HEK293T (cell line): ENCODE data around the gene CSH2.
"Not testable (repeated sequence)": the region's sequence is repeated elsewhere in the genome, so short reads cannot be mapped to it uniquely, and the experiment has no call there.

ENCODE experiments used
- CTCF ChIA-PET: fragments of 350-600 bp; formaldehyde crosslinking; extraction: SDS; loops from one replicate; lab custom pipeline; 2021; ENCODE audit warnings: antibody characterized with exemption, inconsistent platforms; lab: Yijun Ruan, JAX
- POLR2A ChIA-PET: fragments of 350-600 bp; formaldehyde crosslinking; extraction: SDS; loops from one replicate; lab custom pipeline; 2020; ENCODE audit warnings: antibody characterized with exemption, inconsistent platforms; lab: Yijun Ruan, JAX
- DNase-seq: peaks from one replicate; pipeline ENCODE4 v3.0.0; 2012; ENCODE audit warnings: mixed read lengths; ENCODE audit errors: extremely low spot score
- ARNT ChIP-seq: fragments of 450-650 bp; IDR thresholded peaks from 2 replicates; pipeline ENCODE4 v1.6.1; 2017; ENCODE audit warnings: mild to moderate bottlenecking
- BHLHE40 ChIP-seq: fragments of 450-650 bp; IDR thresholded peaks from 2 replicates; pipeline ENCODE4 v1.6.1; 2016; ENCODE audit warnings: mild to moderate bottlenecking, moderate library complexity, borderline replicate concordance
- CTBP1 ChIP-seq: fragments of 450-650 bp; IDR thresholded peaks from 2 replicates; pipeline ENCODE4 v1.6.1; 2016; ENCODE audit warnings: borderline replicate concordance
- ELF4 ChIP-seq: fragments of 450-650 bp; IDR thresholded peaks from 2 replicates; pipeline ENCODE4 v1.6.1; 2017; ENCODE audit warnings: antibody characterized with exemption
- FOXA1 ChIP-seq: fragments of 450-650 bp; IDR thresholded peaks from 2 replicates; pipeline ENCODE4 v1.6.1; 2016; ENCODE audit warnings: mild to moderate bottlenecking
- FOXK2 ChIP-seq: fragments of 450-650 bp; IDR thresholded peaks from 2 replicates; pipeline ENCODE4 v1.6.1; 2016; ENCODE audit warnings: mild to moderate bottlenecking
- FOXM1 ChIP-seq: fragments of 450-650 bp; IDR thresholded peaks from 2 replicates; pipeline ENCODE4 v1.6.1; 2017; ENCODE audit warnings: mild to moderate bottlenecking, borderline replicate concordance
- HDGF ChIP-seq: fragments of 450-650 bp; IDR thresholded peaks from 2 replicates; pipeline ENCODE4 v1.6.1; 2017; ENCODE audit warnings: antibody characterized with exemption, borderline replicate concordance
- L3MBTL2 ChIP-seq: fragments of 450-650 bp; conservative IDR thresholded peaks from 2 replicates; pipeline ENCODE4 v1.6.1; 2016; ENCODE audit warnings: mild to moderate bottlenecking
- LEF1 ChIP-seq: fragments of 450-650 bp; IDR thresholded peaks from 2 replicates; pipeline ENCODE4 v1.6.1; 2017; ENCODE audit warnings: mild to moderate bottlenecking, borderline replicate concordance
- NFRKB ChIP-seq: fragments of 450-650 bp; IDR thresholded peaks from 2 replicates; pipeline ENCODE4 v1.6.1; 2016; ENCODE audit warnings: mild to moderate bottlenecking, moderate library complexity
- SP1 ChIP-seq: fragments of 450-650 bp; IDR thresholded peaks from 2 replicates; pipeline ENCODE4 v1.6.1; 2017
- SUZ12 ChIP-seq: fragments of 450-650 bp; IDR thresholded peaks from 2 replicates; pipeline ENCODE4 v1.6.1; 2016; ENCODE audit warnings: mild to moderate bottlenecking
- TARDBP ChIP-seq: fragments of 450-650 bp; IDR thresholded peaks from 2 replicates; pipeline ENCODE4 v1.6.1; 2016
- ZNF384 ChIP-seq: fragments of 450-650 bp; IDR thresholded peaks from 2 replicates; pipeline ENCODE4 v1.6.1; 2016
- TF ChIP-seq, protein P1 (sequence below): fragments of 450-650 bp; IDR thresholded peaks from 2 replicates; pipeline ENCODE4 v1.6.1; 2016

Gene CSH2

DNA sequence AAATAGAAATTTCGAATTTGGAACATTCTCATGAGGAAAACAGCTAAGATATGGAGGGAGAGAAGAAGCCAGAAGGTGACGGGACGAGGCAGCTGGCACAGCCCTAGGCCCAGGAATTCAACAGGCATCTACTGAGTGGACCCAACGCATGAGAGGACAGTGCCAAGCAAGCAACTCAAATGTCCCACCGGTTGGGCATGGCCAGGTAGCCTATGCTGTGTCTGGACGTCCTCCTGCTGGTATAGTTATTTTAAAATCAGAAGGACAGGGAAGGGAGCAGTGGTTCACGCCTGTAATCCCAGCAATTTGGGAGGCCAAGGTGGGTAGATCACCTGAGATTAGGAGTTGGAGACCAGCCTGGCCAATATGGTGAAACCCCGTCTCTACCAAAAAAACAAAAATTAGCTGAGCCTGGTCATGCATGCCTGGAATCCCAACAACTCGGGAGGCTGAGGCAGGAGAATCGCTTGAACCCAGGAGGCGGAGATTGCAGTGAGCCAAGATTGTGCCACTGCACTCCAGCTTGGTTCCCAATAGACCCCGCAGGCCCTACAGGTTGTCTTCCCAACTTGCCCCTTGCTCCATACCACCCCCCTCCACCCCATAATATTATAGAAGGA lies 43.2 kb upstream of the CSH2 start:
- ChIA-PET CTCF (no interaction called here), POLR2A (no interaction called here)
- TF ChIP-seq FOXK2 (peak; percentile 100), FOXM1 (no peak), SUZ12 (peak; percentile 100), NFRKB (peak; percentile 100), SP1 (no peak), LEF1 (no peak), ELF4 (no peak), FOXA1 (no peak), L3MBTL2 (peak; percentile 37; the same call in 1 of the 2 replicates), ZNF384 (no peak), CTBP1 (no peak), ARNT (no peak), BHLHE40 (peak; percentile 100), TARDBP (no peak), HDGF (no peak)
- TF ChIP-seq, protein P1, sequence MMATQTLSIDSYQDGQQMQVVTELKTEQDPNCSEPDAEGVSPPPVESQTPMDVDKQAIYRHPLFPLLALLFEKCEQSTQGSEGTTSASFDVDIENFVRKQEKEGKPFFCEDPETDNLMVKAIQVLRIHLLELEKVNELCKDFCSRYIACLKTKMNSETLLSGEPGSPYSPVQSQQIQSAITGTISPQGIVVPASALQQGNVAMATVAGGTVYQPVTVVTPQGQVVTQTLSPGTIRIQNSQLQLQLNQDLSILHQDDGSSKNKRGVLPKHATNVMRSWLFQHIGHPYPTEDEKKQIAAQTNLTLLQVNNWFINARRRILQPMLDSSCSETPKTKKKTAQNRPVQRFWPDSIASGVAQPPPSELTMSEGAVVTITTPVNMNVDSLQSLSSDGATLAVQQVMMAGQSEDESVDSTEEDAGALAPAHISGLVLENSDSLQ, result no peak

DNA sequence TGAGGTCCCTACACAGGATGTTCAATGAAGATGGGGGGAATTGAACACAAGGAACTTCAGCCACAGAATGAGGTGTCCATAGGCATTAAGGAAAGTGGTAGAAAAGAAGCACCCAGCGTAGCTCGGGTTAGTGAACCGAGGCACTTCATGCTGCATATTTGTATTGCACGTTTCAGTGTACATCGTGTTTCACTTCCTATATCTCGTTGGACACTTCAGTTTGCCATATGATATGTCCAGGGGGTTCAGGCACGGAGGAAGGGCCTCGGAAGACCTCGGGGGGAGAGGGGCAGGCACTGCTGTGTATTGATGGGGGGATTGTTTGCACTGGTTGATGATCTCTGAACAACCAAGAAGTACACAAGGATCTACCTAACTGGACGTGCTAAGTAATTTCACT lies 42.3 kb upstream of the CSH2 start:
- DNase-seq, POLR2A ChIA-PET: not testable (repeated sequence)
- CTCF ChIA-PET, result interaction anchor here (1.0 kb wide), 1 partner anchor 218 kb away, joined by 3 read pairs; no protein-coding TSS in a partner anchor

More for the DNA sequence above, 43.2 kb upstream of the CSH2 start:
- no peak for DNase-seq

DNA sequence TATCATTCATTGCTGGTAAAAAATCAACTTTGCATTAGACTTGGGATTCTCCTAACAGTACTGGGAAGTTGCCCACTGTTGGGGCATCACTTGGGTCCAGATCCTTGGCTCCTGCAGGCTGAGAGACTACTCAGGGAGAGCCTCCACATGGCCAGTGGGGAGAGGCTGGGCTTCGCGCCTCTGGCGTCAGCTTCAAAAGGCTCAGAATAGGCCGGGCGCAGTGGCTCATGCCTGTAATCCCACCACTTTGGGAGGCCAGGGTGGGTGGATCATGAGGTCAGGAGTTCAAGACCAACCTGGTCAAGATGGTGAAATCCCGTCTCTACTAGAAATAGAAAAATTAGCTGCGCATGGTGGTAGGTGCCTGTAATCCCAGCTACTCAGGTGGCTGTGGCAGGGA lies 41.0 kb upstream of the CSH2 start:
- no peak for DNase-seq
- ChIA-PET CTCF (interaction anchor here (1.0 kb wide), 1 partner anchor 219 kb away, joined by 3 read pairs; no protein-coding TSS in a partner anchor), POLR2A (no interaction called here)
- no peak for TF ChIP-seq BHLHE40
- no peak for TF ChIP-seq NFRKB
- no peak for TF ChIP-seq FOXM1
- TF ChIP-seq ELF4, result no peak
- TF ChIP-seq, protein P1, result no peak
- no peak for TF ChIP-seq ZNF384
- TF ChIP-seq LEF1, result no peak
- TF ChIP-seq ARNT, result no peak
- no peak for TF ChIP-seq TARDBP
- TF ChIP-seq FOXA1, result no peak

DNA sequence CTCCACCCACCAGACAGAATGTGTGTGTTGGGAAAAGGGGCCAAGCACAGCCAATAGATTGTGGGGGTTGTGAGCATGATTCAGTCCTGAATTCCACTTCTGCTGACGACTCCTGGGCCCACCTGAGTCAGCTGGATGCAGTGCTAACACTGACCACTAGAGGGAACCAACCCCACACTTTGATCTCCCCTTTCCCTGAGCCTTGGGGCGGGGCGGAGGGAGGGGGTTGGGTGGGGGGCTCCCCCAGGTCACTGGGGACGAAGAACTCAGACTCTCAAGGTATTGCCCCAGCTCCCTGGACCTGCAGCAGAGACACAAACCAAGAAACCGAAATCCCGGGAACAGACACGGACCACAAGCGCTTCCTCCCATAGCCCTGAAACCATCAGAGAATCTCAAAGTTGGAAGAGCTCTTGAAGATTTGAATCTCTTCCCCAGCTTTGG lies 38.2 kb upstream of the CSH2 start:
- TF ChIP-seq NFRKB (no peak), SUZ12 (no peak), ELF4 (no peak), FOXA1 (no peak), ARNT (no peak), SP1 (no peak), FOXM1 (no peak), HDGF (no peak), ZNF384 (no peak), LEF1 (no peak), TARDBP (no peak), BHLHE40 (no peak), FOXK2 (no peak), CTBP1 (no peak), L3MBTL2 (no peak)
- TF ChIP-seq, protein P1, result no peak
- ChIA-PET POLR2A (no interaction called here), CTCF (interaction anchor here (0.6 to 1.5 kb wide), 7 partner anchors 12 to 222 kb away, joined by 3 to 9 read pairs (median 3); no protein-coding TSS in a partner anchor)
- DNase-seq, result peak; percentile 73

DNA sequence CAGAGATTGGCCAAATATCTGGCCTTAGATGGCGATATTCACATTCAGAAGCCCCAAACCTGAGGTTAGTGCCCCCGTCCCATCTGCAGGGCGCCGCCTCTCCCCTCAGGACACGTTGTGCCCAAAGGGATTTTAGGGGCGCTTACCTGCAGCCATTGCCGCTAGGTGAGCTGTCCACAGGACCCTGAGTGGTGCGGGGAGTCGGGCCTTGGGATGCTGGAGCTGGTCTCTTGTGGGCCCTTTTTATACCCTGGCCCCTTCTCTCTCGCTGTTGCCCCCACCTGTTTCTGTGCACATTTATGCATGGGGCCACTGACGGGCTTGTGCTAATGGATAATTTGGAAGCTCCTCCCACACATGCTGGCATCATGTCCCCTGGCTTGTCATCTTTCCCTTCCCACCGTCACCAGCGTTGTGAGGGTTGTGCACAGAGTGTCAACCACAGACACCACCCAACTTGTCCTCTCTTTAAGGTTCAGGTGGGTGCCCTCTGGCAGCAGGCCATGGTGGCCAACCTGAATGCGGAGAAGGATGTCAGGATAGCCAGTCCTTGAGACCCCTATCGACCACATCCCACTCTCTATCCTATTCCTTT lies 37.7 kb upstream of the CSH2 start, which contains the start of gene CSHL1:
CSHL1 (minus strand) TSS at position 218 of the 595 bp plus-strand sequence; CDS start at position 156, 62 bp downstream.
- POLR2A ChIA-PET, result no interaction called here
- TF ChIP-seq NFRKB, result no peak
- TF ChIP-seq HDGF, result no peak
- no peak for TF ChIP-seq FOXM1
- no peak for TF ChIP-seq ZNF384
- TF ChIP-seq ARNT, result no peak
- no peak for TF ChIP-seq L3MBTL2
- no peak for TF ChIP-seq SUZ12
- TF ChIP-seq, protein P1, result no peak
- no peak for TF ChIP-seq LEF1
- no peak for TF ChIP-seq ELF4
- no peak for TF ChIP-seq SP1
- no peak for TF ChIP-seq FOXA1
- no peak for TF ChIP-seq TARDBP
- no peak for TF ChIP-seq BHLHE40
- no peak for TF ChIP-seq CTBP1
- no peak for TF ChIP-seq FOXK2
- CTCF ChIA-PET, result interaction anchor here (0.9 to 1.6 kb wide), 6 partner anchors 8 to 223 kb away, joined by 3 to 9 read pairs (median 3); no protein-coding TSS in a partner anchor
- no peak for DNase-seq
